Right atrium auricular region (tissue), 2 donors: ENCODE data around the gene RIC3. TPM values are rescaled to one million over a fixed set of nuclear protein-coding genes. Genes with fewer than 3 reads are reported as not detected.

Source experiments
- DNase-seq: peaks from one replicate; pipeline ENCODE4 v3.0.0-alpha.2; 2019; ENCODE audit warnings: low spot score
- H3K27ac ChIP-seq, 2 donors: fragments of 200-600 bp; sonication (generic); 1 replicate in 1 of 2; 2 replicates in 1 of 2; pipeline ENCODE4 v1.5.1; 2016 to 2019
- H3K27me3 ChIP-seq, 2 donors: fragments of 200-600 bp; sonication (generic); one replicate each; pipeline versions ENCODE4 v1.5.1 to v1.6.0; 2017 to 2019
- H3K36me3 ChIP-seq: fragments of 200-600 bp; sonication (generic); one replicate; pipeline ENCODE4 v1.5.1; 2016
- H3K4me1 ChIP-seq, 2 donors: fragments of 200-600 bp; sonication (generic); one replicate each; pipeline versions ENCODE4 v1.5.1 to v1.6.0; 2017 to 2019
- H3K4me3 ChIP-seq, 2 donors: fragments of 200-600 bp; sonication (generic); 1 replicate in 1 of 2; 2 replicates in 1 of 2; pipeline ENCODE4 v1.5.1; 2017 to 2019; ENCODE audit warnings: mild to moderate bottlenecking in 1 of 2, moderate library complexity in 1 of 2
- H3K9me3 ChIP-seq, 2 donors: fragments of 200-600 bp; sonication (generic); one replicate each; pipeline ENCODE4 v1.5.1; 2019
- total RNA-seq, 2 donors: library from RNA; depleted of rRNA; stranded (reverse); fragments of >200 nt; gene quantifications; one replicate each; pipeline ENCODE4 v1.1.0, GENCODE V29; 2016
- TF ChIP-seq, protein P1 (sequence below), 2 donors: fragments of 200-600 bp; sonication (generic); IDR thresholded peaks; one replicate each; pipeline ENCODE4 v1.5.1; 2019; ENCODE audit warnings: antibody characterized with exemption in 2 of 2

The RIC3 gene
- total RNA-seq, 2 donors from 2014 or later: 7.9 to 8.5 TPM

DNA sequence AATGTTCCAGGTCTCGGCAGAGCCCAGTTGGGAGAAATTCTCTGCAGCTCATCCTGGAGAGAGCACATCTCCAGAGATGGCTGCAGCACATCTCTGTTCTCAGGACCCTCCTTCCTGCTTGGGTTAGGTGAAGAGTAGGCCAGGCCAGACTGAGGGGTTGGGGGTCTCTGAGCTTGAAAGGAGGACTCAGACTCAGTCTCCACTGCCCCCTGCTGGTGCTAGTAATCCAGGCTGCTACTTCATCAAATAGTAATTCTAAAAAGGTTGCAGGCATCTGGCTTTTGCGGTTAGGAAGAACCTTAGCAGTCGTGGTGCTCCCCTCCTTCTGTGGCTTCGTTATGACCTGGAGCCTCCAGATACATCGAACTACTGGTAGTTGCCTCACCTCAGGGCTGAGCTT lies 78.1 kb downstream of the RIC3 start:
- no peak overlapping the region for H3K27ac ChIP-seq
- DNase-seq: no peak
- TF ChIP-seq, protein P1, sequence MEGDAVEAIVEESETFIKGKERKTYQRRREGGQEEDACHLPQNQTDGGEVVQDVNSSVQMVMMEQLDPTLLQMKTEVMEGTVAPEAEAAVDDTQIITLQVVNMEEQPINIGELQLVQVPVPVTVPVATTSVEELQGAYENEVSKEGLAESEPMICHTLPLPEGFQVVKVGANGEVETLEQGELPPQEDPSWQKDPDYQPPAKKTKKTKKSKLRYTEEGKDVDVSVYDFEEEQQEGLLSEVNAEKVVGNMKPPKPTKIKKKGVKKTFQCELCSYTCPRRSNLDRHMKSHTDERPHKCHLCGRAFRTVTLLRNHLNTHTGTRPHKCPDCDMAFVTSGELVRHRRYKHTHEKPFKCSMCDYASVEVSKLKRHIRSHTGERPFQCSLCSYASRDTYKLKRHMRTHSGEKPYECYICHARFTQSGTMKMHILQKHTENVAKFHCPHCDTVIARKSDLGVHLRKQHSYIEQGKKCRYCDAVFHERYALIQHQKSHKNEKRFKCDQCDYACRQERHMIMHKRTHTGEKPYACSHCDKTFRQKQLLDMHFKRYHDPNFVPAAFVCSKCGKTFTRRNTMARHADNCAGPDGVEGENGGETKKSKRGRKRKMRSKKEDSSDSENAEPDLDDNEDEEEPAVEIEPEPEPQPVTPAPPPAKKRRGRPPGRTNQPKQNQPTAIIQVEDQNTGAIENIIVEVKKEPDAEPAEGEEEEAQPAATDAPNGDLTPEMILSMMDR (IDR thresholded peaks at IDR 0.05): peak; percentile 38 to 64
- no peaks in the 10 kb centered on the region for H3K9me3 ChIP-seq
- H3K4me3 ChIP-seq: no peak overlapping the region
- no peaks in the 10 kb centered on the region for H3K27me3 ChIP-seq
- H3K36me3 ChIP-seq: no peaks in the 10 kb centered on the region
- H3K4me1 ChIP-seq: peaks cover 0 to 25% of the 10 kb centered on the region in 2 donors

DNA sequence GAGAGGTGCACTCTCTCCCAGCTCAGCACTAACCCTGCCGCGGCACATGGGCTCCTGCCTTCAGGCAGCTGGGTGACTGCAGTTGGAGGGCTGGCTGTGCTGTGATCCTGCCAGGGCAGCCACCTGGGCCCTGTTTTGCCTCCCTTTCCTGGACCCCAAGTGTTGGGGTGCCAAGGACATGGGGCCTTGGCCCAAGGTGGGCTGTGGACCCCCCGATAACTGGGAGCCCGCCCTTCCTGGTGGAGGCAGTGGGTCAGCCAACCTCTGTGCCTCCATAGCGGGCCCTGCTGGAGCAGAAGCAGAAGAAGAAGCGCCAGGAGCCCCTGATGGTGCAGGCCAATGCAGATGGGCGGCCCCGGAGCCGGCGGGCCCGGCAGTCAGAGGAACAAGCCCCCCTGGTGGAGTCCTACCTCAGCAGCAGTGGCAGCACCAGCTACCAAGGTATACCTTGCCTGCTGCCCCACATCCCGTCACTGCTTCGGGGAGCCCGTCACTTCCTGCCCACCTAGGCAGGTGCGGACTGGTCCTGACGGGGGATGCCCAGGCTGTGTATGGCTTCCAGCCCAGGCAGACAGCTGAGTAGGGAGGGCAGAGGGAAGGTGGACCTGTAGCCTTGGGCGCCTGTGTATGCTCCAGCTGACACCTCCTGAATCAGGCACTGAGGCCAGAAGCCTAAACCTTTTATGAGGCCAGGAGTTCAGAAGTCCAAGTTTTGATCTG lies 78.9 kb downstream of the RIC3 start:
- Histone ChIP-seq H3K36me3 (no peaks in the 10 kb centered on the region), H3K4me3 (no peak overlapping the region)
- TF ChIP-seq, protein P1 (IDR thresholded peaks at IDR 0.05): no peak

DNA sequence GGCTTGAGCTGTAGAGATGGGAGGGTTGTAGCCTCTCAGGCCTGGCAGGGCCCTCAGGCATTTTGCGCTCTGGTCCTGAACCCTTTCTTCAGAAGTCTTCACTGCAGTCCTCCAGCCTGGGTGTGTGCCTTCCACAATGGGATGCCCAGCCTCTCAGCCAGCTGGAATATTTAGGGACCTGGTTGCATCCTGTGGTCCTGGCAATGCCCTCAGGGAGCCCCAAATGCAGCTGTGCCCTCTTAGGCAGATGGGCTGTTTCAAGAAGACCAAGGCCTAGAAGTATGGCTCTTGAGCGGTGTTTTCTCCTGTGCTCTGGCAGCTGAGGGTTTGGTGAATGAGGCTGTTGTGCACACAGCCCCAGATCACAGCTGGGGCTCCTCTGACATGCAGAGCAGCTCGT lies 81.1 kb downstream of the RIC3 start:
- Histone ChIP-seq H3K4me3 (no peak overlapping the region), H3K27ac (no peak overlapping the region), H3K27me3 (no peaks in the 10 kb centered on the region), H3K4me1 (peaks cover 0 to 47% of the 10 kb centered on the region in 2 donors), H3K9me3 (no peaks in the 10 kb centered on the region), H3K36me3 (no peaks in the 10 kb centered on the region)
- TF ChIP-seq, protein P1 (IDR thresholded peaks at IDR 0.05): no peak
- no peak for DNase-seq

More for the DNA sequence above, 78.9 kb downstream of the RIC3 start:
- no peak for DNase-seq
- Histone ChIP-seq H3K4me1 (peaks cover 0 to 33% of the 10 kb centered on the region in 2 donors), H3K9me3 (no peaks in the 10 kb centered on the region), H3K27me3 (no peaks in the 10 kb centered on the region), H3K27ac (no peak overlapping the region)

DNA sequence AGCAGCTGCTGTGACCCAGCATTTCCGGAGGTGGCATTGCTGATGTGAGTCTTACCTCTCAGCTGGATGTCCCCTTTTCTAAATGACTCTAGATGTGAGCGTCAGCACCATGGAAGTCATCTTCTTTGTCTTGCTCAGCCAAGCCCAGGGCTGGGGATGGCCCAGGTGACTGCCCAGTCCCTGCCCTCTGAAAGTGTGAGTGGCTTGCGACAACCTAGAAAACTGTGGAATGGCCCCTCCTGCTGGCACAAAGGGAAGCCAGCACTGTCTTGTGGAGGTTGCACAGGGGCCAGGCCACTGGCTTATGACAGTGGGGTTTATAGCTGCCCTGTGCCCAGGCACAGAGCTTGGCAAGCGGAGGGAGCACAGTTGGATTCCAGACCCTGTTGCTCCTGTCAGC lies 81.6 kb downstream of the RIC3 start:
- peaks cover 0 to 47% of the 10 kb centered on the region in 2 donors for H3K4me1 ChIP-seq

DNA sequence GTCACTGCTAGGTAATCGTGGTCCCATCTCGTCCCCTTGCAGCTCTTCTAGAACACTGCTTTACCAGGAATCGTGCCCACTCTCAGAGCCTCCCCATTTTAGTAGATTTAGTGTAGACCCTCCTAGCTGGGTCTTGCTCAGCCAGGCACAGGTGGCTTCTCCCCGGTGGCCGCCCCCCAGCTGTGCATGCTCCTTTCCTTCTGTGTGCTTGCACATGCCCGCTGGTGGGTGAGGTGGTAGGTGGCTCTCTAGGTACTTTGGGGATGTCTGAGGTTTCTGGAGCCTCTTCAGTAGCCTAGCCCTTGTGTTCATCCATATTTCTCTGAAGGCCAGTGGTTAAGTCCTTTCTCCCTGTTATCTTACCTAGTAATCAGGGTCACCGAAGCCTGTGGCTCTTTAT lies 82.3 kb downstream of the RIC3 start:
- TF ChIP-seq, protein P1 (IDR thresholded peaks at IDR 0.05): no peak
- H3K9me3 ChIP-seq: no peaks in the 10 kb centered on the region
- no peak overlapping the region for H3K4me3 ChIP-seq
- H3K36me3 ChIP-seq: no peaks in the 10 kb centered on the region
- DNase-seq: no peak
- H3K27me3 ChIP-seq: no peaks in the 10 kb centered on the region
- peak overlapping the region; percentile 21 to 29 for H3K27ac ChIP-seq
- peaks cover 0 to 52% of the 10 kb centered on the region in 2 donors for H3K4me1 ChIP-seq

More for the DNA sequence above, 81.6 kb downstream of the RIC3 start:
- H3K27me3 ChIP-seq: no peaks in the 10 kb centered on the region
- no peak for DNase-seq
- TF ChIP-seq, protein P1 (IDR thresholded peaks at IDR 0.05): peak in 1 of 2 donors; percentile 25
- no peak overlapping the region for H3K4me3 ChIP-seq
- H3K27ac ChIP-seq: no peak overlapping the region
- H3K36me3 ChIP-seq: no peaks in the 10 kb centered on the region
- no peaks in the 10 kb centered on the region for H3K9me3 ChIP-seq
